ENCODE measurements around the gene PTPN22. TPM values are rescaled to one million over a fixed set of nuclear protein-coding genes. Genes with fewer than 3 reads are reported as not detected.

The PTPN22 gene
- polyA plus RNA-seq, 1 experiment, result 0.02 TPM

- Histone ChIP-seq H3K27me3 (ENCODE audit: control insufficient read depth, insufficient read depth, low read length) (no peaks in the 10 kb centered on the region), H3K4me3 (ENCODE audit: low read depth, low read length) (no peak overlapping the region), H3K36me3 (ENCODE audit: control insufficient read depth, insufficient read depth, low read length) (peaks cover 5% of the 10 kb centered on the region)
- no peak for DNase-seq (ENCODE audit: low read depth)
- ChIA-PET CTCF (interaction anchor here (1.3 kb wide), 2 partner anchors 15 to 17 kb away, joined by 4 read pairs; partner anchors contain the start of gene HIPK1), POLR2A (no interaction called here)
- TF ChIP-seq CTCF (IDR thresholded peaks at IDR 0.05; ENCODE audit: insufficient read depth, low read depth, low read length), result no peak
Measured at GRCh38 chr1:113913887-113914664, 42.6 kb upstream of the PTPN22 start.

GRCh38 chr1:113913312-113913668, 41.8 kb upstream of the PTPN22 start:
- no peak for TF ChIP-seq CTCF (IDR thresholded peaks at IDR 0.05; ENCODE audit: insufficient read depth, low read depth, low read length)
- H3K4me3 ChIP-seq (ENCODE audit: low read depth, low read length), result no peak overlapping the region
- CTCF ChIA-PET, result interaction anchor here (0.6 to 1.3 kb wide), 3 partner anchors 16 to 125 kb away, joined by 3 to 4 read pairs (median 4); partner anchors contain the start of gene HIPK1
- peaks cover 5% of the 10 kb centered on the region for H3K36me3 ChIP-seq (ENCODE audit: control insufficient read depth, insufficient read depth, low read length)
- POLR2A ChIA-PET, result interaction anchor here (0.6 kb wide), 1 partner anchor 259 kb away, joined by 3 read pairs; no protein-coding TSS in a partner anchor
- no peaks in the 10 kb centered on the region for H3K27me3 ChIP-seq (ENCODE audit: control insufficient read depth, insufficient read depth, low read length)
- DNase-seq (ENCODE audit: low read depth), result no peak

GRCh38 chr1:113912594-113913311, 41.2 kb upstream of the PTPN22 start:
- CTCF ChIA-PET, result interaction anchor here (0.6 to 1.3 kb wide), 3 partner anchors 16 to 125 kb away, joined by 3 to 4 read pairs (median 4); partner anchors contain the start of gene HIPK1
- TF ChIP-seq CTCF (IDR thresholded peaks at IDR 0.05; ENCODE audit: insufficient read depth, low read depth, low read length), result no peak
- POLR2A ChIA-PET, result interaction anchor here (0.6 kb wide), 2 partner anchors 105 to 258 kb away, joined by 3 to 9 read pairs; no protein-coding TSS in a partner anchor
- H3K27me3 ChIP-seq (ENCODE audit: control insufficient read depth, insufficient read depth, low read length), result no peaks in the 10 kb centered on the region
- H3K36me3 ChIP-seq (ENCODE audit: control insufficient read depth, insufficient read depth, low read length), result peaks cover 5% of the 10 kb centered on the region
- no peak overlapping the region for H3K4me3 ChIP-seq (ENCODE audit: low read depth, low read length)
- DNase-seq (ENCODE audit: low read depth), result no peak

- no peak for TF ChIP-seq CTCF (IDR thresholded peaks at IDR 0.05; ENCODE audit: insufficient read depth, low read depth, low read length)
- Histone ChIP-seq H3K36me3 (ENCODE audit: control insufficient read depth, insufficient read depth, low read length) (no peaks in the 10 kb centered on the region; the same call in 1 of the 2 replicates), H3K4me3 (ENCODE audit: low read depth, low read length) (peak overlapping the region; percentile 51), H3K27me3 (ENCODE audit: control insufficient read depth, insufficient read depth, low read length) (no peaks in the 10 kb centered on the region)
- POLR2A ChIA-PET, result interaction anchor here (1.3 kb wide), 1 partner anchor 23 kb away, joined by 5 read pairs; the partner anchor contains the start of gene HIPK1
- CTCF ChIA-PET, result interaction anchor here (3.5 to 3.8 kb wide), 2 partner anchors 25 to 70 kb away, joined by 17 to 20 read pairs; partner anchors contain the start of gene HIPK1
- no peak for DNase-seq (ENCODE audit: low read depth)
Measured at GRCh38 chr1:113905435-113905861, 33.9 kb upstream of the PTPN22 start.
